GM18520 (cell line): Measurements from ENCODE around the gene CHCHD4.

Experiments used
- ATAC-seq: cut with Tn5 transposase; IDR thresholded peaks from one replicate; pipeline ENCODE4 v1.9.1; 2021; ENCODE audit not compliant: unreplicated experiment

Gene CHCHD4

DNA sequence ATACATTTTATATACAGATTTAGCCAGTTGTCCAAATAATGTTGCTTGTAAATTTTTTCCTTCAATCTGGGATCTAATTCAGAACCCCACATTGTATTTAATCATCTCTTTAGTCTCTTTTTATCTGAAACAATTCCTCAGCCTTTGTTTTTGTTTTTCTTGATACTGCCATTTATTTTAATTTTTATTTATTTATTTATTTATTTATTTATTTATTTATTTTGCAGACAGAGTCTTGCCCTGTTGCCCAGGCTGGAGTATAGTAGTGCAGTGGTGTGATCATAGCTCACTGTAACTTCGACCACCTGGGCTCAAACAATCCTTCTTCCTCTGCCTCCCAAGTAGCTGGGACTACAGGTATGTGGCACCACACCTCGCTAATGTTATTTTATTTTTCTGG lies 61.5 kb downstream of the CHCHD4 start:
- ATAC-seq, result no peak
